Measurements from ENCODE around the gene STAP1. TPM values are rescaled to one million over a fixed set of nuclear protein-coding genes. Genes with fewer than 3 reads are reported as not detected.
"Not testable (repeated sequence)": the region's sequence is repeated elsewhere in the genome, so short reads cannot be mapped to it uniquely, and the experiment has no call there.

Gene STAP1
- total RNA-seq, 2 experiments from 2014 or later, result 2.7 to 3.6 TPM

- Mint-ChIP-seq H3K27ac (no peak overlapping the region), H3K4me1 (ENCODE audit: low read depth) (peaks cover 13% of the 10 kb centered on the region), H3K4me3 (no peak overlapping the region), H3K27me3 (no peaks in the 10 kb centered on the region), H3K36me3 (ENCODE audit: low read depth) (peaks cover 2% of the 10 kb centered on the region), H3K9me3 (no peaks in the 10 kb centered on the region)
- Histone ChIP-seq H3K36me3 (ENCODE audit: insufficient read depth, low read length) (no peaks in the 10 kb centered on the region), H3K9me3 (ENCODE audit: control insufficient read depth in 1 of 2, insufficient read depth in 1 of 2, low read length in 2 of 2) (no peaks in the 10 kb centered on the region), H3K27me3 (ENCODE audit: control insufficient read depth in 1 of 2, insufficient read depth in 2 of 2, low read length in 2 of 2) (no peaks in the 10 kb centered on the region), H3K4me3 (ENCODE audit: low read length) (no peak overlapping the region), H3K27ac (ENCODE audit: low read depth in 1 of 2, low read length in 2 of 2) (no peak overlapping the region), H3K4me1 (ENCODE audit: insufficient read depth, low read length) (no peaks in the 10 kb centered on the region)
- TF ChIP-seq CTCF (IDR thresholded peaks at IDR 0.05), result no peak
- POLR2A ChIA-PET, result no interaction called here
- ATAC-seq (ENCODE audit: poor library complexity) (no peak), DNase-seq (no peak)
- intact Hi-C loops (cut with DNase I, micrococcal nuclease), result no loop called here
- CTCF ChIA-PET, result interaction anchor here (0.7 kb wide), 1 partner anchor 87 kb away, joined by 3 read pairs; no protein-coding TSS in a partner anchor
These were observed 8.1 kb upstream of the STAP1 start for GRCh38 chr4:67550451-67550850.

- no peak overlapping the region for H3K27ac Mint-ChIP-seq
- ChIA-PET CTCF (interaction anchor here (0.7 kb wide), 1 partner anchor 87 kb away, joined by 3 read pairs; no protein-coding TSS in a partner anchor), POLR2A (interaction anchor here (1.6 kb wide), 1 partner anchor 149 kb away, joined by 5 read pairs; no protein-coding TSS in a partner anchor)
- H3K27ac ChIP-seq (ENCODE audit: low read depth in 1 of 2, low read length in 2 of 2), result no peak overlapping the region
- H3K4me3 ChIP-seq (ENCODE audit: low read length), result no peak overlapping the region
- H3K9me3 ChIP-seq (ENCODE audit: control insufficient read depth in 1 of 2, insufficient read depth in 1 of 2, low read length in 2 of 2), result no peaks in the 10 kb centered on the region
- H3K36me3 ChIP-seq (ENCODE audit: insufficient read depth, low read length), result no peaks in the 10 kb centered on the region
- no peaks in the 10 kb centered on the region for H3K9me3 Mint-ChIP-seq
- DNase-seq (no peak), ATAC-seq (ENCODE audit: poor library complexity) (no peak)
- no peak overlapping the region for H3K4me3 Mint-ChIP-seq
- intact Hi-C loops (cut with DNase I, micrococcal nuclease), result no loop called here
- H3K27me3 ChIP-seq (ENCODE audit: control insufficient read depth in 1 of 2, insufficient read depth in 2 of 2, low read length in 2 of 2), result no peaks in the 10 kb centered on the region
- TF ChIP-seq CTCF (IDR thresholded peaks at IDR 0.05), result no peak
- H3K36me3 Mint-ChIP-seq (ENCODE audit: low read depth), result no peaks in the 10 kb centered on the region
- no peaks in the 10 kb centered on the region for H3K27me3 Mint-ChIP-seq
- H3K4me1 Mint-ChIP-seq (ENCODE audit: low read depth), result peaks cover 11% of the 10 kb centered on the region
- H3K4me1 ChIP-seq (ENCODE audit: insufficient read depth, low read length), result no peaks in the 10 kb centered on the region
These were observed 7.7 kb upstream of the STAP1 start for GRCh38 chr4:67550857-67551256.

GRCh38 chr4:67552146-67552792, 6.3 kb upstream of the STAP1 start:
- H3K4me1 Mint-ChIP-seq (ENCODE audit: low read depth), result peaks cover 26% of the 10 kb centered on the region
- H3K27ac ChIP-seq (ENCODE audit: low read depth in 1 of 2, low read length in 2 of 2); H3K4me3 ChIP-seq (ENCODE audit: low read length); H3K9me3 ChIP-seq (ENCODE audit: control insufficient read depth in 1 of 2, insufficient read depth in 1 of 2, low read length in 2 of 2); CTCF ChIA-PET; H3K36me3 Mint-ChIP-seq (ENCODE audit: low read depth); H3K4me3 Mint-ChIP-seq; DNase-seq; H3K4me1 ChIP-seq (ENCODE audit: insufficient read depth, low read length); H3K9me3 Mint-ChIP-seq; ATAC-seq (ENCODE audit: poor library complexity); H3K27me3 ChIP-seq (ENCODE audit: control insufficient read depth in 1 of 2, insufficient read depth in 2 of 2, low read length in 2 of 2); H3K27ac Mint-ChIP-seq; H3K27me3 Mint-ChIP-seq; H3K36me3 ChIP-seq (ENCODE audit: insufficient read depth, low read length); intact Hi-C loops (cut with DNase I, micrococcal nuclease): not testable (repeated sequence)
- POLR2A ChIA-PET, result interaction anchor here (0.6 to 1.6 kb wide), 3 partner anchors 32 to 147 kb away, joined by 3 to 5 read pairs (median 3); no protein-coding TSS in a partner anchor

GRCh38 chr4:67554096-67554495, 4.4 kb upstream of the STAP1 start:
- Mint-ChIP-seq H3K27ac (no peak overlapping the region), H3K4me1 (ENCODE audit: low read depth) (peaks cover 40% of the 10 kb centered on the region), H3K4me3 (no peak overlapping the region), H3K27me3 (no peaks in the 10 kb centered on the region), H3K36me3 (ENCODE audit: low read depth) (peaks cover 4% of the 10 kb centered on the region), H3K9me3 (no peaks in the 10 kb centered on the region)
- peaks cover 4% of the 10 kb centered on the region for H3K4me1 ChIP-seq (ENCODE audit: insufficient read depth, low read length)
- no peak overlapping the region for H3K27ac ChIP-seq (ENCODE audit: low read depth in 1 of 2, low read length in 2 of 2)
- TF ChIP-seq CTCF (IDR thresholded peaks at IDR 0.05), result no peak
- intact Hi-C loops (cut with DNase I, micrococcal nuclease), result no loop called here
- CTCF ChIA-PET, result no interaction called here
- ATAC-seq (ENCODE audit: poor library complexity) (no peak), DNase-seq (no peak)
- H3K9me3 ChIP-seq (ENCODE audit: control insufficient read depth in 1 of 2, insufficient read depth in 1 of 2, low read length in 2 of 2), result no peaks in the 10 kb centered on the region
- no peaks in the 10 kb centered on the region for H3K36me3 ChIP-seq (ENCODE audit: insufficient read depth, low read length)
- no peaks in the 10 kb centered on the region for H3K27me3 ChIP-seq (ENCODE audit: control insufficient read depth in 1 of 2, insufficient read depth in 2 of 2, low read length in 2 of 2)
- POLR2A ChIA-PET, result no interaction called here
- no peak overlapping the region for H3K4me3 ChIP-seq (ENCODE audit: low read length)

All from CD4-positive, alpha-beta T cell (primary cell).